HepG2 (cell line): ENCODE data around the gene ENDOD1. TPM values are rescaled to one million over a fixed set of nuclear protein-coding genes. Genes with fewer than 3 reads are reported as not detected.

Experiments
- AKAP8 ChIP-seq: sonication (generic); formaldehyde crosslinking; IDR thresholded peaks from 2 replicates; pipeline ENCODE4 v1.5.1; 2020; ENCODE audit warnings: mild to moderate bottlenecking, missing genetic modification reagents
- GTF2F1 ChIP-seq: fragments of 150-350 bp; IDR thresholded peaks from 2 replicates; pipeline ENCODE4 v1.6.1; 2014; ENCODE audit warnings: low read length
- LBX2 ChIP-seq: sonication (generic); formaldehyde crosslinking; IDR thresholded peaks from 2 replicates; pipeline ENCODE4 v1.5.0; 2020; ENCODE audit warnings: missing genetic modification reagents, mild to moderate bottlenecking, borderline replicate concordance
- NKX3-1 ChIP-seq: sonication (generic); formaldehyde crosslinking; IDR thresholded peaks from 2 replicates; pipeline ENCODE4 v1.5.0; 2020; ENCODE audit warnings: missing genetic modification reagents
- PBX3 ChIP-seq: sonication (generic); formaldehyde crosslinking; IDR thresholded peaks from 2 replicates; pipeline ENCODE4 v1.8.1; 2023; ENCODE audit warnings: missing genetic modification reagents, inconsistent platforms, borderline replicate concordance
- XRCC5 ChIP-seq: fragments of 200-400 bp; formaldehyde crosslinking; optimal IDR thresholded peaks from 2 replicates; pipeline ENCODE3; 2017; ENCODE audit warnings: mild to moderate bottlenecking, low read length
- ZEB1 ChIP-seq: IDR thresholded peaks from 2 replicates; pipeline ENCODE4 v1.6.1; 2012; ENCODE audit warnings: mild to moderate bottlenecking, low read depth, inconsistent platforms; ENCODE audit not compliant: insufficient replicate concordance
- ZNF296 ChIP-seq: sonication (generic); formaldehyde crosslinking; conservative IDR thresholded peaks from 2 replicates; pipeline ENCODE4 v1.5.0; 2020; ENCODE audit warnings: mild to moderate bottlenecking, missing genetic modification reagents
- ZNF3 ChIP-seq: IDR thresholded peaks from 2 replicates; pipeline ENCODE4 v1.7.0; 2017; ENCODE audit warnings: inconsistent platforms
- ZNF513 ChIP-seq: sonication (generic); formaldehyde crosslinking; conservative IDR thresholded peaks from 2 replicates; pipeline ENCODE4 v1.5.0; 2020; ENCODE audit warnings: missing genetic modification reagents
- ZNF546 ChIP-seq: sonication (generic); formaldehyde crosslinking; conservative IDR thresholded peaks from 2 replicates; pipeline ENCODE4 v1.8.1; 2023; ENCODE audit warnings: mild to moderate bottlenecking, missing genetic modification reagents
- ZNF703 ChIP-seq: sonication (generic); formaldehyde crosslinking; IDR thresholded peaks from 2 replicates; pipeline ENCODE4 v1.5.1; 2020; ENCODE audit warnings: missing genetic modification reagents, mild to moderate bottlenecking, moderate library complexity, borderline replicate concordance
- ZNF761 ChIP-seq: sonication (generic); formaldehyde crosslinking; conservative IDR thresholded peaks from 2 replicates; pipeline ENCODE4 v1.4.0; 2020; ENCODE audit warnings: mild to moderate bottlenecking, missing genetic modification reagents
- polyA plus RNA-seq, 8 experiments: library from polyadenylated mRNA; depleted of rRNA in 3 of 8; stranded (reverse) in 7 of 8; unstranded in 1 of 8; fragments of >200 nt; fragmentation: Illumina TruSeq in 4 of 8; extraction: Trizol in 4 of 8; gene quantifications; 2 replicates each; pipeline versions ENCODE4 v1.2.1 to v1.2.3, GENCODE V29; 2011 to 2016; ENCODE audit warnings: low read depth in 4 of 8, missing spikeins in 1 of 8, mixed read lengths in 1 of 8; ENCODE audit not compliant: insufficient read depth in 1 of 8
- total RNA-seq, 5 experiments: library from RNA; depleted of rRNA; stranded (reverse); fragments of >200 nt; fragmentation: Illumina TruSeq; extraction: Trizol; gene quantifications; 2 replicates each; pipeline ENCODE4 v1.2.3, GENCODE V29; 2016; ENCODE audit warnings: low read depth in 1 of 5
- TF ChIP-seq, protein P1 (sequence below): sonication (generic); formaldehyde crosslinking; IDR thresholded peaks from 2 replicates; pipeline ENCODE4 v1.4.0; 2020; ENCODE audit warnings: missing genetic modification reagents, mild to moderate bottlenecking, borderline replicate concordance
- TF ChIP-seq, protein P2 (sequence below): sonication (generic); formaldehyde crosslinking; IDR thresholded peaks from 2 replicates; pipeline ENCODE4 v1.4.0; 2020; ENCODE audit warnings: mild to moderate bottlenecking, missing genetic modification reagents
- TF ChIP-seq, protein P3 (sequence below): IDR thresholded peaks from 2 replicates; pipeline ENCODE4 v1.6.1; 2016

Gene ENDOD1
- total and polyA plus RNA-seq, 2 of the 13 experiments (the other 11 are each of a cell fraction or from before 2014, with no cell fraction given): 2.0 to 6.8 TPM

GRCh38 chr11:95067039-95067840 lies 22.4 kb upstream of the ENDOD1 start (continued):
- TF ChIP-seq, protein P1, sequence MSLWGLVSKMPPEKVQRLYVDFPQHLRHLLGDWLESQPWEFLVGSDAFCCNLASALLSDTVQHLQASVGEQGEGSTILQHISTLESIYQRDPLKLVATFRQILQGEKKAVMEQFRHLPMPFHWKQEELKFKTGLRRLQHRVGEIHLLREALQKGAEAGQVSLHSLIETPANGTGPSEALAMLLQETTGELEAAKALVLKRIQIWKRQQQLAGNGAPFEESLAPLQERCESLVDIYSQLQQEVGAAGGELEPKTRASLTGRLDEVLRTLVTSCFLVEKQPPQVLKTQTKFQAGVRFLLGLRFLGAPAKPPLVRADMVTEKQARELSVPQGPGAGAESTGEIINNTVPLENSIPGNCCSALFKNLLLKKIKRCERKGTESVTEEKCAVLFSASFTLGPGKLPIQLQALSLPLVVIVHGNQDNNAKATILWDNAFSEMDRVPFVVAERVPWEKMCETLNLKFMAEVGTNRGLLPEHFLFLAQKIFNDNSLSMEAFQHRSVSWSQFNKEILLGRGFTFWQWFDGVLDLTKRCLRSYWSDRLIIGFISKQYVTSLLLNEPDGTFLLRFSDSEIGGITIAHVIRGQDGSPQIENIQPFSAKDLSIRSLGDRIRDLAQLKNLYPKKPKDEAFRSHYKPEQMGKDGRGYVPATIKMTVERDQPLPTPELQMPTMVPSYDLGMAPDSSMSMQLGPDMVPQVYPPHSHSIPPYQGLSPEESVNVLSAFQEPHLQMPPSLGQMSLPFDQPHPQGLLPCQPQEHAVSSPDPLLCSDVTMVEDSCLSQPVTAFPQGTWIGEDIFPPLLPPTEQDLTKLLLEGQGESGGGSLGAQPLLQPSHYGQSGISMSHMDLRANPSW (CRISPR knock-in tag): no peak
- TF ChIP-seq NKX3-1 (CRISPR knock-in tag) (no peak; the same call in none of the 2 replicates), XRCC5 (no peak), ZNF546 (CRISPR knock-in tag) (peak; percentile 69; the same call in 1 of the 2 replicates), ZNF513 (CRISPR knock-in tag) (no peak), AKAP8 (CRISPR knock-in tag) (no peak), GTF2F1 (no peak), ZEB1 (no peak), LBX2 (CRISPR knock-in tag) (no peak), ZNF761 (CRISPR knock-in tag) (no peak; the same call in 1 of the 2 replicates), ZNF296 (CRISPR knock-in tag) (no peak), ZNF703 (CRISPR knock-in tag) (0 out of 2 replicates have a peak, but pooled peaks have one; percentile 78), ZNF3 (CRISPR knock-in tag) (no peak), PBX3 (no peak)
- TF ChIP-seq, protein P2, sequence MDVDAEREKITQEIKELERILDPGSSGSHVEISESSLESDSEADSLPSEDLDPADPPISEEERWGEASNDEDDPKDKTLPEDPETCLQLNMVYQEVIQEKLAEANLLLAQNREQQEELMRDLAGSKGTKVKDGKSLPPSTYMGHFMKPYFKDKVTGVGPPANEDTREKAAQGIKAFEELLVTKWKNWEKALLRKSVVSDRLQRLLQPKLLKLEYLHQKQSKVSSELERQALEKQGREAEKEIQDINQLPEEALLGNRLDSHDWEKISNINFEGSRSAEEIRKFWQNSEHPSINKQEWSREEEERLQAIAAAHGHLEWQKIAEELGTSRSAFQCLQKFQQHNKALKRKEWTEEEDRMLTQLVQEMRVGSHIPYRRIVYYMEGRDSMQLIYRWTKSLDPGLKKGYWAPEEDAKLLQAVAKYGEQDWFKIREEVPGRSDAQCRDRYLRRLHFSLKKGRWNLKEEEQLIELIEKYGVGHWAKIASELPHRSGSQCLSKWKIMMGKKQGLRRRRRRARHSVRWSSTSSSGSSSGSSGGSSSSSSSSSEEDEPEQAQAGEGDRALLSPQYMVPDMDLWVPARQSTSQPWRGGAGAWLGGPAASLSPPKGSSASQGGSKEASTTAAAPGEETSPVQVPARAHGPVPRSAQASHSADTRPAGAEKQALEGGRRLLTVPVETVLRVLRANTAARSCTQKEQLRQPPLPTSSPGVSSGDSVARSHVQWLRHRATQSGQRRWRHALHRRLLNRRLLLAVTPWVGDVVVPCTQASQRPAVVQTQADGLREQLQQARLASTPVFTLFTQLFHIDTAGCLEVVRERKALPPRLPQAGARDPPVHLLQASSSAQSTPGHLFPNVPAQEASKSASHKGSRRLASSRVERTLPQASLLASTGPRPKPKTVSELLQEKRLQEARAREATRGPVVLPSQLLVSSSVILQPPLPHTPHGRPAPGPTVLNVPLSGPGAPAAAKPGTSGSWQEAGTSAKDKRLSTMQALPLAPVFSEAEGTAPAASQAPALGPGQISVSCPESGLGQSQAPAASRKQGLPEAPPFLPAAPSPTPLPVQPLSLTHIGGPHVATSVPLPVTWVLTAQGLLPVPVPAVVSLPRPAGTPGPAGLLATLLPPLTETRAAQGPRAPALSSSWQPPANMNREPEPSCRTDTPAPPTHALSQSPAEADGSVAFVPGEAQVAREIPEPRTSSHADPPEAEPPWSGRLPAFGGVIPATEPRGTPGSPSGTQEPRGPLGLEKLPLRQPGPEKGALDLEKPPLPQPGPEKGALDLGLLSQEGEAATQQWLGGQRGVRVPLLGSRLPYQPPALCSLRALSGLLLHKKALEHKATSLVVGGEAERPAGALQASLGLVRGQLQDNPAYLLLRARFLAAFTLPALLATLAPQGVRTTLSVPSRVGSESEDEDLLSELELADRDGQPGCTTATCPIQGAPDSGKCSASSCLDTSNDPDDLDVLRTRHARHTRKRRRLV (CRISPR knock-in tag): no peak
- TF ChIP-seq, protein P3, sequence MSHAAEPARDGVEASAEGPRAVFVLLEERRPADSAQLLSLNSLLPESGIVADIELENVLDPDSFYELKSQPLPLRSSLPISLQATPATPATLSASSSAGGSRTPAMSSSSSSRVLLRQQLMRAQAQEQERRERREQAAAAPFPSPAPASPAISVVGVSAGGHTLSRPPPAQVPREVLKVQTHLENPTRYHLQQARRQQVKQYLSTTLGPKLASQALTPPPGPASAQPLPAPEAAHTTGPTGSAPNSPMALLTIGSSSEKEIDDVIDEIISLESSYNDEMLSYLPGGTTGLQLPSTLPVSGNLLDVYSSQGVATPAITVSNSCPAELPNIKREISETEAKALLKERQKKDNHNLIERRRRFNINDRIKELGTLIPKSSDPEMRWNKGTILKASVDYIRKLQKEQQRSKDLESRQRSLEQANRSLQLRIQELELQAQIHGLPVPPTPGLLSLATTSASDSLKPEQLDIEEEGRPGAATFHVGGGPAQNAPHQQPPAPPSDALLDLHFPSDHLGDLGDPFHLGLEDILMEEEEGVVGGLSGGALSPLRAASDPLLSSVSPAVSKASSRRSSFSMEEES: no peak
